ENCODE data around the gene BCO2.

GRCh38 chr11:112206071-112206470 is 30.8 kb downstream of the BCO2 start:
- no peak for TF ChIP-seq POLR2A (IDR thresholded peaks at IDR 0.05)
- TF ChIP-seq CTCF (IDR thresholded peaks at IDR 0.05), result no peak

Measured in prostate gland (tissue), 2 donors.